Spleen (tissue), 11 donors: Measurements from ENCODE around the gene ABCA13. TPM values are rescaled to one million over a fixed set of nuclear protein-coding genes. Genes with fewer than 3 reads are reported as not detected.

Experiments
- DNase-seq: peaks from one replicate; pipeline ENCODE4 v3.0.0-alpha.2; 2020
- H3K27ac ChIP-seq, 8 donors: fragments of 200-600 bp; sonication (generic) in 7 of 8; 1 replicate in 4 of 8; 2 replicates in 4 of 8; pipeline versions ENCODE4 v1.5.0 to v1.8.0; 2016 to 2021; ENCODE audit warnings: inconsistent platforms in 4 of 8, mild to moderate bottlenecking in 4 of 8, moderate library complexity in 1 of 8
- H3K27me3 ChIP-seq, 7 donors: fragments of 200-600 bp; sonication (generic) in 6 of 7; replicated peaks in 1 of 7; 1 replicate in 4 of 7; 2 replicates in 3 of 7; pipeline versions ENCODE4 v1.5.0 to v1.8.0; 2016 to 2021; ENCODE audit warnings: inconsistent platforms in 3 of 7, mild to moderate bottlenecking in 1 of 7
- H3K36me3 ChIP-seq, 6 donors: fragments of 200-600 bp; sonication (generic) in 5 of 6; 1 replicate in 4 of 6; 2 replicates in 2 of 6; pipeline versions ENCODE4 v1.5.0 to v1.8.0; 2016 to 2021; ENCODE audit warnings: inconsistent platforms in 2 of 6
- H3K4me1 ChIP-seq, 6 donors: fragments of 200-600 bp; sonication (generic) in 5 of 6; 1 replicate in 3 of 6; 2 replicates in 3 of 6; pipeline versions ENCODE4 v1.5.0 to v1.8.0; 2016 to 2021; ENCODE audit warnings: inconsistent platforms in 3 of 6
- H3K4me3 ChIP-seq, 8 donors: fragments of 200-600 bp; sonication (generic) in 7 of 8; 1 replicate in 4 of 8; 2 replicates in 4 of 8; pipeline versions ENCODE4 v1.5.0 to v1.8.0; 2016 to 2021; ENCODE audit warnings: inconsistent platforms in 4 of 8, mild to moderate bottlenecking in 4 of 8, moderate library complexity in 2 of 8
- H3K9me3 ChIP-seq, 8 donors: fragments of 200-600 bp; sonication (generic) in 7 of 8; 1 replicate in 4 of 8; 2 replicates in 4 of 8; pipeline versions ENCODE4 v1.5.0 to v1.8.0; 2016 to 2021; ENCODE audit warnings: inconsistent platforms in 4 of 8
- POLR2A ChIP-seq, 3 donors: fragments of 450-650 bp; IDR thresholded peaks; one replicate each; pipeline ENCODE4 v1.5.1; 2017; ENCODE audit warnings: antibody characterized with exemption in 3 of 3, mild to moderate bottlenecking in 1 of 3
- POLR2AphosphoS5 ChIP-seq, 3 donors: sonication (generic); formaldehyde crosslinking; IDR thresholded peaks; one replicate each; pipeline ENCODE4 v1.5.1; 2017; ENCODE audit warnings: antibody characterized with exemption in 3 of 3
- WGBS, 5 donors: extraction: QIAGEN DNeasy Blood & Tissue Kit in 3 of 5; methylation state at CpG; one replicate each; pipeline versions ENCODE4 v1.1.5 to v1.1.7; 2013 to 2018; 5-methylcytosine and 5-hydroxymethylcytosine counted together
- intact Hi-C: fragments of 100-400 bp; cut with DNase I; formaldehyde crosslinking; loops from one replicate; pipeline ENCODE4 v1.15.0; 2023; ENCODE audit warnings: low total_unique reads
- polyA plus RNA-seq, 3 donors: library from polyadenylated mRNA; stranded (reverse); fragments of 200-250 nt; gene quantifications; one replicate each; pipeline ENCODE4 v1.2.1, GENCODE V29; 2013
- total RNA-seq, 7 donors: library from RNA; depleted of rRNA in 3 of 7; stranded (reverse); fragments of >200 nt in 3 of 7; fragmentation: NEBNext Ultra II Directional in 4 of 7; extraction: Animal tissue kit (Norgen Biotek cat#: 25700) in 4 of 7; gene quantifications; one replicate each; pipeline versions ENCODE4 v1.1.0 to v1.2.1, GENCODE V29; 2016 to 2021
- TF ChIP-seq, protein P1 (sequence below), 11 experiments: fragments of 200-600 bp in 7 of 11; fragments of 450-650 bp in 4 of 11; sonication (generic) in 4 of 11; IDR thresholded peaks in 8 of 11; conservative IDR thresholded peaks in 3 of 11; 1 replicate in 7 of 11; 2 replicates in 4 of 11; pipeline versions ENCODE4 v1.4.0 to v1.8.0; 2016 to 2021; ENCODE audit warnings: antibody characterized with exemption in 11 of 11, inconsistent platforms in 4 of 11, mild to moderate bottlenecking in 1 of 11
- donor health status: healthy with polysubstance abuse.
- donor health status: DM: no; HTN: no; CAD: no; lungs with moderate emphysema.
- donor health status: DM: no; HTN: no; CAD: no.
- donor health status: Bipolar disorder and iron deficiency.
- donor health status: healthy.
- donor health status: DM: no; HTN: no; CAD: no.
- donor health status: DM: yes; HTN: yes; CAD: no.

The ABCA13 gene
- total and polyA plus RNA-seq, 10 donors: 0.02 to 19.0 (median 1.8) TPM

- H3K36me3 ChIP-seq: no peaks in the 10 kb centered on the region
- H3K4me3 ChIP-seq: no peak overlapping the region
- TF ChIP-seq, protein P1, sequence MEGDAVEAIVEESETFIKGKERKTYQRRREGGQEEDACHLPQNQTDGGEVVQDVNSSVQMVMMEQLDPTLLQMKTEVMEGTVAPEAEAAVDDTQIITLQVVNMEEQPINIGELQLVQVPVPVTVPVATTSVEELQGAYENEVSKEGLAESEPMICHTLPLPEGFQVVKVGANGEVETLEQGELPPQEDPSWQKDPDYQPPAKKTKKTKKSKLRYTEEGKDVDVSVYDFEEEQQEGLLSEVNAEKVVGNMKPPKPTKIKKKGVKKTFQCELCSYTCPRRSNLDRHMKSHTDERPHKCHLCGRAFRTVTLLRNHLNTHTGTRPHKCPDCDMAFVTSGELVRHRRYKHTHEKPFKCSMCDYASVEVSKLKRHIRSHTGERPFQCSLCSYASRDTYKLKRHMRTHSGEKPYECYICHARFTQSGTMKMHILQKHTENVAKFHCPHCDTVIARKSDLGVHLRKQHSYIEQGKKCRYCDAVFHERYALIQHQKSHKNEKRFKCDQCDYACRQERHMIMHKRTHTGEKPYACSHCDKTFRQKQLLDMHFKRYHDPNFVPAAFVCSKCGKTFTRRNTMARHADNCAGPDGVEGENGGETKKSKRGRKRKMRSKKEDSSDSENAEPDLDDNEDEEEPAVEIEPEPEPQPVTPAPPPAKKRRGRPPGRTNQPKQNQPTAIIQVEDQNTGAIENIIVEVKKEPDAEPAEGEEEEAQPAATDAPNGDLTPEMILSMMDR (IDR thresholded peaks at IDR 0.05 in 8 of 11, conservative IDR thresholded peaks at IDR 0.05 in 3 of 11): no peak
- TF ChIP-seq POLR2AphosphoS5 (IDR thresholded peaks at IDR 0.05) (no peak), POLR2A (IDR thresholded peaks at IDR 0.05) (no peak)
- H3K27ac ChIP-seq: no peak overlapping the region
- intact Hi-C loops: no loop called here
- no peaks in the 10 kb centered on the region for H3K4me1 ChIP-seq
- no peak for DNase-seq
- WGBS, 5 donors: 82 to 92% (median 87%) methylated on average over 1 of the region's 1 CpG
- no peaks in the 10 kb centered on the region for H3K9me3 ChIP-seq
- H3K27me3 ChIP-seq: no peaks in the 10 kb centered on the region
Observed at GRCh38 chr7:48262606-48263310, 91.5 kb downstream of the ABCA13 start.

- TF ChIP-seq, protein P1 (IDR thresholded peaks at IDR 0.05 in 8 of 11, conservative IDR thresholded peaks at IDR 0.05 in 3 of 11): no peak
- no peak for TF ChIP-seq POLR2AphosphoS5 (IDR thresholded peaks at IDR 0.05)
- TF ChIP-seq POLR2A (IDR thresholded peaks at IDR 0.05): no peak
- Histone ChIP-seq H3K27me3 (no peaks in the 10 kb centered on the region), H3K4me3 (no peak overlapping the region), H3K4me1 (no peaks in the 10 kb centered on the region), H3K9me3 (no peaks in the 10 kb centered on the region), H3K27ac (no peak overlapping the region), H3K36me3 (no peaks in the 10 kb centered on the region)
- 90 to 96% (median 95%) methylated on average over 2 of the region's 2 CpGs for WGBS, 5 donors
- DNase-seq: no peak
- intact Hi-C loops: no loop called here
Observed at GRCh38 chr7:48263311-48263650, 92.0 kb downstream of the ABCA13 start.

DNA sequence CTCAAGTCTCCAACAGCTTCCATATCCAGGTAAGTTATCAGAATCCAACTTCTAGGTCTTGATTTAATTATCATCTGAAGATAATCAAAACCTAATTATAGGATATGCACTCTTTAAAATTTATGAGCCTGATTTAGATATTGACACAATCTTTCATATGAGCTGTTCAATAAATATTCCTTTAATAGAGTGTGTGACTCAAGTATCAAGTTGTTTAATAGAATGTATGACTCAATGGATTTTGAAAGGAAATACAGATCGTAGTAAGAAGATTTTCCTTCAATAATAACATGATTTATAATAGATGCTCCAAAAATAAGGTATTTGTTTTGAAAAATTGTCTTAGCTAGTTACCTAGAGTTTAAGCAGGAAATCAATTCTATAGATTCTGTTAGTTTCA lies 97.8 kb downstream of the ABCA13 start:
- Histone ChIP-seq H3K9me3 (no peaks in the 10 kb centered on the region), H3K27me3 (peaks cover 0 to 6% (median 0%) of the 10 kb centered on the region in 7 donors), H3K4me3 (no peak overlapping the region), H3K27ac (no peak overlapping the region), H3K36me3 (no peaks in the 10 kb centered on the region), H3K4me1 (no peaks in the 10 kb centered on the region)
- no peak for TF ChIP-seq POLR2AphosphoS5 (IDR thresholded peaks at IDR 0.05)
- TF ChIP-seq POLR2A (IDR thresholded peaks at IDR 0.05): no peak
- TF ChIP-seq, protein P1 (IDR thresholded peaks at IDR 0.05 in 8 of 11, conservative IDR thresholded peaks at IDR 0.05 in 3 of 11): no peak
- intact Hi-C loops: no loop called here
- no peak for DNase-seq
- WGBS, 5 donors: 80 to 91% (median 84%) methylated on average over 1 of the region's 1 CpG

GRCh38 chr7:48274662-48275061 lies 103.4 kb downstream of the ABCA13 start:
- WGBS, 5 donors: 86 to 100% (median 91%) methylated on average over 3 of the region's 3 CpGs

More at GRCh38 chr7:48274662-48275061, 103.4 kb downstream of the ABCA13 start:
- Histone ChIP-seq H3K9me3 (no peaks in the 10 kb centered on the region), H3K4me3 (no peak overlapping the region), H3K27ac (no peak overlapping the region), H3K4me1 (no peaks in the 10 kb centered on the region), H3K36me3 (no peaks in the 10 kb centered on the region), H3K27me3 (peaks cover 0 to 6% (median 0%) of the 10 kb centered on the region in 7 donors)
- intact Hi-C loops: no loop called here
- no peak for DNase-seq
- TF ChIP-seq, protein P1 (IDR thresholded peaks at IDR 0.05 in 8 of 11, conservative IDR thresholded peaks at IDR 0.05 in 3 of 11): no peak
- TF ChIP-seq POLR2A (IDR thresholded peaks at IDR 0.05): no peak
- no peak for TF ChIP-seq POLR2AphosphoS5 (IDR thresholded peaks at IDR 0.05)
